Measurements from ENCODE around the gene AQP6.

The AQP6 gene

DNA sequence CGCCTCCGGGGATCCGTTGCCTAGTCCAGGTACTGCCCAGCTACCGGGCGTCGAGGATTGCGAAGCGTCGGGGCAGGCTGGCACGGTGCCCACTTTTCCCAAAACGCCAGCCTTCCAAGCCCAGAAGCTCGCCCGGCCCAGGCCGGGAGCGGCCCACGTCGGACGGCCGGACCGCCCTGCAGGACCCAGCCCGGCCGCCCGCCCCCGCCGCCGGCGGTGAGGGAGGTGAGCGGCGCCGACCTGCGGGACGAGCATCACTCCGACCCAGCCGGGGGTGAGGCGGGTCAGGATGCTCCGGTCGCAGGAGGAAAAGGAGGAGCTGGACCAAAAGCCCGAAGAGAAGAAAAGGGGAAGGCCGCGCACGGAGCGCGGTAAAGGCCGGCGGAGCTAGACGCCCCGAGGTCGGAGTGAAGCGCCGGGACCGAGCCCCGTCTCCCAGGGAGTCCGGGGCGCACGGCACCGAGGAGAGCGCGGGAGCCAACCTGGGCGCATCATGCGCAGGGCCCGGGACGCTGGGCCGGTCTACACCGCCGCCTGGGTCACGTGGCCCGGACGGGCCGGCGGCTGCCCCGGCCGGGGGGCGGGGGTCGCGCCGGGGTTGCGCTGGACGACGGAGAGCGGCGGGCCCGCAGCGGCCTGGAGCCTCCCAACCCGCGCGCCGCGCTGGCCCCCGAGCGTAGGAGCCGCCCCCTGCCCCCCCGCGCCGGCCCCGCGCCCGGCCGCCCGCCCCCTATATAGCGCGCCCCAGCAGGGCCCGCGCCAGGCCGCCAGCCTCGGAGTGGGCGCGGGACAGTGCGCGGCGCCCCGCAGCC lies 11.4 kb upstream of the AQP6 start, which contains the start of gene AQP5:
Gene AQP5, plus strand, starts transcription at position 762 of the 812 bp plus-strand sequence. CDS start 146 bp downstream, outside the sequence.
- TF ChIP-seq, protein P1, sequence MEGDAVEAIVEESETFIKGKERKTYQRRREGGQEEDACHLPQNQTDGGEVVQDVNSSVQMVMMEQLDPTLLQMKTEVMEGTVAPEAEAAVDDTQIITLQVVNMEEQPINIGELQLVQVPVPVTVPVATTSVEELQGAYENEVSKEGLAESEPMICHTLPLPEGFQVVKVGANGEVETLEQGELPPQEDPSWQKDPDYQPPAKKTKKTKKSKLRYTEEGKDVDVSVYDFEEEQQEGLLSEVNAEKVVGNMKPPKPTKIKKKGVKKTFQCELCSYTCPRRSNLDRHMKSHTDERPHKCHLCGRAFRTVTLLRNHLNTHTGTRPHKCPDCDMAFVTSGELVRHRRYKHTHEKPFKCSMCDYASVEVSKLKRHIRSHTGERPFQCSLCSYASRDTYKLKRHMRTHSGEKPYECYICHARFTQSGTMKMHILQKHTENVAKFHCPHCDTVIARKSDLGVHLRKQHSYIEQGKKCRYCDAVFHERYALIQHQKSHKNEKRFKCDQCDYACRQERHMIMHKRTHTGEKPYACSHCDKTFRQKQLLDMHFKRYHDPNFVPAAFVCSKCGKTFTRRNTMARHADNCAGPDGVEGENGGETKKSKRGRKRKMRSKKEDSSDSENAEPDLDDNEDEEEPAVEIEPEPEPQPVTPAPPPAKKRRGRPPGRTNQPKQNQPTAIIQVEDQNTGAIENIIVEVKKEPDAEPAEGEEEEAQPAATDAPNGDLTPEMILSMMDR (IDR thresholded peaks at IDR 0.05; ENCODE audit: extremely low read depth, missing control alignments), result no peak
- DNase-seq (ENCODE audit: low spot score), result peak; percentile 40

DNA sequence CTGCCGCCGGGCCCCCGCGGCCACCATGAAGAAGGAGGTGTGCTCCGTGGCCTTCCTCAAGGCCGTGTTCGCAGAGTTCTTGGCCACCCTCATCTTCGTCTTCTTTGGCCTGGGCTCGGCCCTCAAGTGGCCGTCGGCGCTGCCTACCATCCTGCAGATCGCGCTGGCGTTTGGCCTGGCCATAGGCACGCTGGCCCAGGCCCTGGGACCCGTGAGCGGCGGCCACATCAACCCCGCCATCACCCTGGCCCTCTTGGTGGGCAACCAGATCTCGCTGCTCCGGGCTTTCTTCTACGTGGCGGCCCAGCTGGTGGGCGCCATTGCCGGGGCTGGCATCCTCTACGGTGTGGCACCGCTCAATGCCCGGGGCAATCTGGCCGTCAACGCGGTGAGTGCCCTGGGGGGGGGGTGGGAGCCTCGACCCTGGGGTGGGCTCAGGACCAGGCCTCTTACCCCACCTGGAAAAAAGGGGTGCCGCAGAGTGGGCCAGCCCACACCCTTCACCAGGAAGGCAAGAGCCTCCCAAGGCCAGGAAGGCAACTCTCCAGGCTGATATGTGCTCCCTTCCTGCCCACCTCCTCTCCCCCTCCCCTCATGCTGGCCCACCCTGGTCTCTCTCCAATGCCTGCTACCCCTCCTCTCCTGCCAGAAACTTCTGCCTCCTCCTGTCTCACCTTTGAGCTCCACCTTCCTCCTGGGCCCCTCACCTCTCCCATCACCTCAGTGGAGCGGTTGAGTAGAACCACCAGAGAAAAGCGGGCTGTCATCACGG lies 10.6 kb upstream of the AQP6 start:
- TF ChIP-seq, protein P1 (IDR thresholded peaks at IDR 0.05; ENCODE audit: extremely low read depth, missing control alignments), result no peak
- DNase-seq (ENCODE audit: low spot score), result peak; percentile 41

DNA sequence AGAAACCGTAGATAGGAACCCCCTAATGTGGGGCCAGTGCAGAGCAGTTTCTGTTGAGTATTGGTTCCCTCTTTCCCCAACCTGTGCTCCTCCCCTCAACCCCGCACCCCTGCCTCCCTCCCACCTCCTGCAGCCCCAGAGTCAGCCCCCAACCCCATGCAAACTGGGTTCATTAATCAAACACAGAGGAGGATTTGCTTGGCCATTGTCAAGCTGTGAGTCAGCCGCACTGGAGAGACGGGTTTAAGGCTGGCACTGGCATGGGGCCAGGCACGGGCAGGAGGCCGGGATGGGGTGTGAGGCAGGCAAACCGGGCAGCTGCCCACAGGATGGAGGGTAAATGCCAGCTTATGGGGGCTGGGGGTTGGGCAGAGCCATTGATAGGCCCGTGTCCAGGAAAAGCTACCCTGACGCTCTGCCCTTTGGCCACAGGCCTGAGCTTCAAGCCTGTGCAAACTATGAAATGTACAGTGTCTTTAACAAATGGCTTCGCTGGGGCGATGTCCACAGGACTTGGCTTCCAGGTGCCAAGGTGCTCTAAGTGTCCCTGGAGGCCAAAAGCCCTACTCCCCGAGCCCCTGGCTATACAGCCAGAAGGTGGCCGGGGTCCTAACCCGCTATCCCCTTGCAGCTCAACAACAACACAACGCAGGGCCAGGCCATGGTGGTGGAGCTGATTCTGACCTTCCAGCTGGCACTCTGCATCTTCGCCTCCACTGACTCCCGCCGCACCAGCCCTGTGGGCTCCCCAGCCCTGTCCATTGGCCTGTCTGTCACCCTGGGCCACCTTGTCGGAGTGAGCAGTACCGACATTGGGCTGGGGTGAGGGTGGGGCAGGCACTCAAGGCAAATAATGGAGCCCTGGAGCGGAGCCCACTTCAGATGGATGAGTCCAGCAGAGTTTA lies 9.6 kb upstream of the AQP6 start:
- no peak for DNase-seq (ENCODE audit: low spot score)
- TF ChIP-seq, protein P1 (IDR thresholded peaks at IDR 0.05; ENCODE audit: extremely low read depth, missing control alignments), result no peak

GRCh38 chr12:49963976-49964815 lies 8.6 kb upstream of the AQP6 start:
- no peak for DNase-seq (ENCODE audit: low spot score)
- TF ChIP-seq, protein P1 (IDR thresholded peaks at IDR 0.05; ENCODE audit: extremely low read depth, missing control alignments), result no peak

GRCh38 chr12:49964849-49965624 lies 7.7 kb upstream of the AQP6 start:
- no peak for DNase-seq (ENCODE audit: low spot score)
- TF ChIP-seq, protein P1 (IDR thresholded peaks at IDR 0.05; ENCODE audit: extremely low read depth, missing control alignments), result no peak

- TF ChIP-seq, protein P1 (IDR thresholded peaks at IDR 0.05; ENCODE audit: extremely low read depth, missing control alignments), result no peak
- no peak for DNase-seq (ENCODE audit: low spot score)
Observed at GRCh38 chr12:49965836-49966235, 6.9 kb upstream of the AQP6 start.
